Liver (tissue), 9 donors: ENCODE data around the gene LIFR. TPM values are rescaled to one million over a fixed set of nuclear protein-coding genes. Genes with fewer than 3 reads are reported as not detected.

Experiments
- DNase-seq: peaks from one replicate; pipeline ENCODE4 v3.0.0-alpha.2; 2017; ENCODE audit warnings: low spot score
- H3K27ac ChIP-seq, 2 donors: one replicate each; pipeline ENCODE4 v1.7.0; 2013; ENCODE audit warnings: inconsistent platforms in 2 of 2, low read length in 2 of 2, control low read depth in 1 of 2, low read depth in 1 of 2, mild to moderate bottlenecking in 1 of 2
- H3K27me3 ChIP-seq, 4 donors: one replicate each; pipeline versions ENCODE4 v1.6.1 to v1.7.0; 2013; ENCODE audit warnings: low read length in 3 of 4, inconsistent platforms in 1 of 4, mild to moderate bottlenecking in 1 of 4, moderate library complexity in 1 of 4; ENCODE audit not compliant: control insufficient read depth in 4 of 4, insufficient read depth in 4 of 4
- H3K36me3 ChIP-seq, 4 donors: one replicate each; pipeline versions ENCODE4 v1.6.1 to v1.7.0; 2013; ENCODE audit warnings: low read length in 3 of 4, mild to moderate bottlenecking in 3 of 4, low read depth in 1 of 4, moderate library complexity in 1 of 4; ENCODE audit not compliant: control insufficient read depth in 4 of 4, insufficient read depth in 3 of 4
- H3K4me1 ChIP-seq, 4 donors: one replicate each; pipeline versions ENCODE4 v1.6.1 to v1.7.0; 2013; ENCODE audit warnings: low read length in 3 of 4, mild to moderate bottlenecking in 3 of 4, moderate library complexity in 1 of 4; ENCODE audit not compliant: control insufficient read depth in 4 of 4, insufficient read depth in 4 of 4
- H3K4me3 ChIP-seq, 3 donors: one replicate each; pipeline versions ENCODE4 v1.6.1 to v1.7.0; 2013; ENCODE audit warnings: low read length in 3 of 3, control low read depth in 1 of 3, low read depth in 1 of 3, mild to moderate bottlenecking in 1 of 3
- H3K9ac ChIP-seq, 2 donors: one replicate each; pipeline ENCODE4 v1.7.0; 2013; ENCODE audit warnings: low read length in 2 of 2, mild to moderate bottlenecking in 2 of 2, moderate library complexity in 2 of 2, control low read depth in 1 of 2, low read depth in 1 of 2
- H3K9me3 ChIP-seq, 4 donors: one replicate each; pipeline versions ENCODE4 v1.6.1 to v1.7.0; 2013; ENCODE audit warnings: low read length in 3 of 4; ENCODE audit not compliant: control insufficient read depth in 4 of 4
- ATF3 ChIP-seq: IDR thresholded peaks from 2 replicates; pipeline ENCODE4 v1.6.1; 2016; ENCODE audit warnings: antibody characterized with exemption
- EGR1 ChIP-seq, 2 donors: IDR thresholded peaks; 2 replicates each; pipeline ENCODE4 v1.6.1; 2016 to 2018; ENCODE audit warnings: antibody characterized with exemption in 2 of 2, low read depth in 2 of 2
- FOXA1 ChIP-seq: IDR thresholded peaks from 2 replicates; pipeline ENCODE4 v1.6.1; 2016; ENCODE audit warnings: antibody characterized with exemption
- FOXA2 ChIP-seq: IDR thresholded peaks from 2 replicates; pipeline ENCODE4 v1.6.1; 2016; ENCODE audit warnings: antibody characterized with exemption
- GABPA ChIP-seq, 2 donors: IDR thresholded peaks in 1 of 2; conservative IDR thresholded peaks in 1 of 2; 2 replicates each; pipeline ENCODE4 v1.6.1; 2016; ENCODE audit warnings: antibody characterized with exemption in 2 of 2, mild to moderate bottlenecking in 1 of 2, moderate library complexity in 1 of 2
- HNF4A ChIP-seq, 2 donors: conservative IDR thresholded peaks; 2 replicates each; pipeline ENCODE4 v1.6.1; 2016; ENCODE audit warnings: antibody characterized with exemption in 2 of 2, mild to moderate bottlenecking in 2 of 2
- HNF4G ChIP-seq: IDR thresholded peaks from 2 replicates; pipeline ENCODE4 v1.6.1; 2016; ENCODE audit warnings: antibody characterized with exemption
- JUND ChIP-seq, 2 donors: IDR thresholded peaks; 2 replicates each; pipeline ENCODE4 v1.6.1; 2016; ENCODE audit warnings: antibody characterized with exemption in 2 of 2
- NR2F2 ChIP-seq: IDR thresholded peaks from 2 replicates; pipeline ENCODE4 v1.6.1; 2016; ENCODE audit warnings: antibody characterized with exemption
- RAD21 ChIP-seq, 2 donors: IDR thresholded peaks; 2 replicates each; pipeline ENCODE4 v1.6.1; 2016; ENCODE audit warnings: antibody characterized with exemption in 2 of 2, mild to moderate bottlenecking in 2 of 2
- REST ChIP-seq: IDR thresholded peaks from 2 replicates; pipeline ENCODE4 v1.6.1; 2016; ENCODE audit warnings: antibody characterized with exemption, mild to moderate bottlenecking
- RXRA ChIP-seq, 2 donors: IDR thresholded peaks; 2 replicates each; pipeline ENCODE4 v1.6.1; 2017 to 2018; ENCODE audit warnings: antibody characterized with exemption in 2 of 2, mild to moderate bottlenecking in 1 of 2
- SP1 ChIP-seq: IDR thresholded peaks from 2 replicates; pipeline ENCODE4 v1.6.1; 2018; ENCODE audit warnings: antibody characterized with exemption, mild to moderate bottlenecking
- TAF1 ChIP-seq: conservative IDR thresholded peaks from 2 replicates; pipeline ENCODE4 v1.6.1; 2016; ENCODE audit warnings: antibody characterized with exemption, mild to moderate bottlenecking
- YY1 ChIP-seq: IDR thresholded peaks from 2 replicates; pipeline ENCODE4 v1.6.1; 2016; ENCODE audit warnings: antibody characterized with exemption, mild to moderate bottlenecking
- ZBTB33 ChIP-seq: IDR thresholded peaks from 2 replicates; pipeline ENCODE4 v1.6.1; 2016; ENCODE audit warnings: antibody characterized with exemption
- WGBS: extraction: QIAGEN DNeasy Blood & Tissue Kit; methylation state at CpG from one replicate; pipeline ENCODE4 v1.1.7; 2013; 5-methylcytosine and 5-hydroxymethylcytosine counted together
- polyA plus RNA-seq, 2 donors: library from polyadenylated mRNA; stranded (reverse) in 1 of 2; unstranded in 1 of 2; fragments of 200-250 nt in 1 of 2; fragments of >200 nt in 1 of 2; fragmentation: Nextera tagmentation in 1 of 2; extraction: Ambion mirVana in 1 of 2; gene quantifications; one replicate each; pipeline versions ENCODE4 v1.2.1 to v1.2.3, GENCODE V29; 2013 to 2015
- total RNA-seq, 2 donors: library from RNA; depleted of rRNA; stranded (reverse); fragments of >200 nt; gene quantifications; one replicate each; pipeline ENCODE4 v1.2.3, GENCODE V29; 2014
- TF ChIP-seq, protein P1 (sequence below): fragments of 150-350 bp; IDR thresholded peaks from 2 replicates; pipeline ENCODE4 v1.5.1; 2017; ENCODE audit warnings: improper control_type of control experiment, low read depth, low read length; ENCODE audit not compliant: missing input control
- TF ChIP-seq, protein P2 (sequence below): IDR thresholded peaks from 2 replicates; pipeline ENCODE4 v1.6.1; 2016; ENCODE audit warnings: antibody characterized with exemption
- donor health status: healthy.
- donor health status: healthy.
- donor health status: healthy.
- donor health status: healthy.
- donor health status: healthy.

LIFR gene
- total and polyA plus RNA-seq, 4 donors, result 10.5 to 79.7 (median 32.8) TPM

GRCh38 chr5:38540314-38540713 lies 16.1 kb downstream of the LIFR start:
- no peak overlapping the region for H3K9ac ChIP-seq
- WGBS, result 82% methylated on average over 6 of the region's 6 CpGs

More at GRCh38 chr5:38540314-38540713, 16.1 kb downstream of the LIFR start:
- Histone ChIP-seq H3K36me3 (no peaks in the 10 kb centered on the region), H3K9me3 (no peaks in the 10 kb centered on the region), H3K4me1 (no peaks in the 10 kb centered on the region), H3K27ac (no peak overlapping the region), H3K4me3 (no peak overlapping the region), H3K27me3 (no peaks in the 10 kb centered on the region)
- no peak for DNase-seq
- TF ChIP-seq REST, result no peak
- TF ChIP-seq SP1, result no peak
- TF ChIP-seq, protein P1, sequence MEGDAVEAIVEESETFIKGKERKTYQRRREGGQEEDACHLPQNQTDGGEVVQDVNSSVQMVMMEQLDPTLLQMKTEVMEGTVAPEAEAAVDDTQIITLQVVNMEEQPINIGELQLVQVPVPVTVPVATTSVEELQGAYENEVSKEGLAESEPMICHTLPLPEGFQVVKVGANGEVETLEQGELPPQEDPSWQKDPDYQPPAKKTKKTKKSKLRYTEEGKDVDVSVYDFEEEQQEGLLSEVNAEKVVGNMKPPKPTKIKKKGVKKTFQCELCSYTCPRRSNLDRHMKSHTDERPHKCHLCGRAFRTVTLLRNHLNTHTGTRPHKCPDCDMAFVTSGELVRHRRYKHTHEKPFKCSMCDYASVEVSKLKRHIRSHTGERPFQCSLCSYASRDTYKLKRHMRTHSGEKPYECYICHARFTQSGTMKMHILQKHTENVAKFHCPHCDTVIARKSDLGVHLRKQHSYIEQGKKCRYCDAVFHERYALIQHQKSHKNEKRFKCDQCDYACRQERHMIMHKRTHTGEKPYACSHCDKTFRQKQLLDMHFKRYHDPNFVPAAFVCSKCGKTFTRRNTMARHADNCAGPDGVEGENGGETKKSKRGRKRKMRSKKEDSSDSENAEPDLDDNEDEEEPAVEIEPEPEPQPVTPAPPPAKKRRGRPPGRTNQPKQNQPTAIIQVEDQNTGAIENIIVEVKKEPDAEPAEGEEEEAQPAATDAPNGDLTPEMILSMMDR, result no peak
- TF ChIP-seq RAD21 (IDR thresholded peaks at IDR 0.05), result no peak
- TF ChIP-seq, protein P2, sequence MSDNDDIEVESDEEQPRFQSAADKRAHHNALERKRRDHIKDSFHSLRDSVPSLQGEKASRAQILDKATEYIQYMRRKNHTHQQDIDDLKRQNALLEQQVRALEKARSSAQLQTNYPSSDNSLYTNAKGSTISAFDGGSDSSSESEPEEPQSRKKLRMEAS, result no peak
- TF ChIP-seq TAF1, result no peak
- no peak for TF ChIP-seq RXRA (IDR thresholded peaks at IDR 0.05)
- no peak for TF ChIP-seq FOXA2
- TF ChIP-seq JUND (IDR thresholded peaks at IDR 0.05), result no peak
- no peak for TF ChIP-seq HNF4G
- no peak for TF ChIP-seq YY1
- no peak for TF ChIP-seq GABPA (IDR thresholded peaks at IDR 0.05 in 1 of 2, conservative IDR thresholded peaks at IDR 0.05 in 1 of 2)
- TF ChIP-seq NR2F2, result no peak
- TF ChIP-seq FOXA1, result no peak
- no peak for TF ChIP-seq ZBTB33
- no peak for TF ChIP-seq EGR1 (IDR thresholded peaks at IDR 0.05; ENCODE audit: low read depth in 2 of 2)
- no peak for TF ChIP-seq HNF4A (conservative IDR thresholded peaks at IDR 0.05)
- no peak for TF ChIP-seq ATF3
